CD4-positive, CD25-positive, alpha-beta regulatory T cell (primary cell): ENCODE measurements around the gene CABLES1. TPM values are rescaled to one million over a fixed set of nuclear protein-coding genes. Genes with fewer than 3 reads are reported as not detected.

Experiments used
- ATAC-seq, 2 donors: fragments of 150-1000 bp; cut with Tn5 transposase; one replicate each; pipeline ENCODE4 v1.10.0; 2021; ENCODE audit warnings: low read depth in 2 of 2, moderate number of reproducible peaks in 2 of 2, moderate library complexity in 1 of 2
- DNase-seq, 3 donors: peaks; one replicate each; pipeline versions ENCODE4 v3.0.0 to v3.0.0-alpha.2; 2012 to 2022; ENCODE audit warnings: mixed read lengths in 1 of 3
- H3K27ac ChIP-seq: one replicate; pipeline ENCODE4 v1.7.0; 2013; ENCODE audit warnings: mild to moderate bottlenecking, low read length; ENCODE audit not compliant: insufficient read depth, poor library complexity, severe bottlenecking
- H3K27me3 ChIP-seq: one replicate; pipeline ENCODE4 v1.7.0; 2013; ENCODE audit warnings: low read length; ENCODE audit not compliant: control insufficient read depth, insufficient read depth
- H3K36me3 ChIP-seq: one replicate; pipeline ENCODE4 v1.7.0; 2013; ENCODE audit warnings: mild to moderate bottlenecking, low read length, moderate library complexity; ENCODE audit not compliant: control insufficient read depth, insufficient read depth
- H3K4me1 ChIP-seq: 2 replicates; pipeline ENCODE4 v1.7.0; 2013; ENCODE audit warnings: mild to moderate bottlenecking, low read length; ENCODE audit not compliant: insufficient read depth, control insufficient read depth, poor library complexity, severe bottlenecking
- H3K4me3 ChIP-seq: one replicate; pipeline ENCODE4 v1.7.0; 2013; ENCODE audit warnings: low read depth, mild to moderate bottlenecking, low read length, moderate library complexity
- H3K9me3 ChIP-seq, 2 experiments: 1 replicate in 1 of 2; 2 replicates in 1 of 2; pipeline ENCODE4 v1.7.0; 2013; ENCODE audit warnings: low read length in 2 of 2, mild to moderate bottlenecking in 1 of 2, moderate library complexity in 1 of 2; ENCODE audit not compliant: control insufficient read depth in 2 of 2
- H3K27ac Mint-ChIP-seq, 3 donors: one replicate each; pipeline ENCODE4 v1.8.0; 2020 to 2022; ENCODE audit warnings: mild to moderate bottlenecking in 3 of 3, mixed read lengths in 3 of 3, moderate library complexity in 2 of 3
- H3K27me3 Mint-ChIP-seq: one replicate; pipeline ENCODE4 v1.8.0; 2022; ENCODE audit warnings: mild to moderate bottlenecking, mixed read lengths
- H3K36me3 Mint-ChIP-seq: one replicate; pipeline ENCODE4 v1.8.0; 2020; ENCODE audit warnings: mixed read lengths
- H3K4me1 Mint-ChIP-seq, 4 donors: one replicate each; pipeline ENCODE4 v1.8.0; 2020 to 2022; ENCODE audit warnings: mixed read lengths in 4 of 4, mild to moderate bottlenecking in 1 of 4
- H3K4me3 Mint-ChIP-seq, 4 donors: one replicate each; pipeline ENCODE4 v1.8.0; 2020 to 2022; ENCODE audit warnings: mild to moderate bottlenecking in 4 of 4, mixed read lengths in 4 of 4, moderate library complexity in 3 of 4
- H3K9me3 Mint-ChIP-seq, 7 donors: one replicate each; pipeline ENCODE4 v1.8.0; 2020 to 2022; ENCODE audit warnings: mixed read lengths in 7 of 7, mild to moderate bottlenecking in 3 of 7, moderate library complexity in 2 of 7
- polyA plus RNA-seq, 4 donors: library from polyadenylated mRNA; unstranded; fragments of 300-500 nt; fragmentation: Illumina TruSeq; gene quantifications; one replicate each; pipeline ENCODE4 v1.2.3, GENCODE V29; 2021
- total RNA-seq: library from RNA; stranded (reverse); gene quantifications from one replicate; pipeline ENCODE4 v1.2.3, GENCODE V29; 2022

The CABLES1 gene
- total and polyA plus RNA-seq, 5 donors from 2014 or later = 0.46 to 5.4 TPM; not detected in 3

DNA sequence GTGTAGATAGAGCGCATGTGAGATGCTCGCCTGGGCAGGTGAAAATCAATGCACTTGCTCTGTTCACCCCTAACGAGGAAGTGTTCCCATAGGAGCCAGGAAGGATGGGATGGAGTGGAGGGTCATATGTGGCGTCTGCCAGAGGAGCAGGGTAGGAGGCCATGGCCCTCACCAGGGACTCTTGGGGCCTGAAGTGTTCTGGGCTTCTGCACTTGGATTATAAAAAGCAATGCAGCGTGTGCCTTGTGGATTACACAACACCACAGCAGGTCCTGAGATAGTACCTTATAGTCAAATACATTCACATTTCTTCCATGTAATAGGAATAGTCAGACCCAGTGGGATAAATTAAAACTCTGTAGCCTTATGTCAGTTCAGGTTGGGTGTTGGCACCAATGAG lies 100.1 kb downstream of the CABLES1 start:
- no peak for ATAC-seq
- peak overlapping the region; percentile 26 to 88 (median 81) for H3K27ac Mint-ChIP-seq
- Histone ChIP-seq H3K4me1 (peaks cover 27% of the 10 kb centered on the region), H3K27me3 (no peaks in the 10 kb centered on the region), H3K9me3 (no peaks in the 10 kb centered on the region), H3K27ac (no peak overlapping the region), H3K36me3 (no peaks in the 10 kb centered on the region), H3K4me3 (no peak overlapping the region)
- H3K9me3 Mint-ChIP-seq = no peaks in the 10 kb centered on the region
- DNase-seq = no peak
- no peaks in the 10 kb centered on the region for H3K36me3 Mint-ChIP-seq
- H3K27me3 Mint-ChIP-seq = no peaks in the 10 kb centered on the region
- no peak overlapping the region for H3K4me3 Mint-ChIP-seq
- H3K4me1 Mint-ChIP-seq = peaks cover 12 to 31% (median 19%) of the 10 kb centered on the region in 4 donors

- Mint-ChIP-seq H3K9me3 (no peaks in the 10 kb centered on the region), H3K4me1 (peaks cover 12 to 28% (median 18%) of the 10 kb centered on the region in 4 donors)
Observed at GRCh38 chr18:23235860-23236259, 100.6 kb downstream of the CABLES1 start.

DNA sequence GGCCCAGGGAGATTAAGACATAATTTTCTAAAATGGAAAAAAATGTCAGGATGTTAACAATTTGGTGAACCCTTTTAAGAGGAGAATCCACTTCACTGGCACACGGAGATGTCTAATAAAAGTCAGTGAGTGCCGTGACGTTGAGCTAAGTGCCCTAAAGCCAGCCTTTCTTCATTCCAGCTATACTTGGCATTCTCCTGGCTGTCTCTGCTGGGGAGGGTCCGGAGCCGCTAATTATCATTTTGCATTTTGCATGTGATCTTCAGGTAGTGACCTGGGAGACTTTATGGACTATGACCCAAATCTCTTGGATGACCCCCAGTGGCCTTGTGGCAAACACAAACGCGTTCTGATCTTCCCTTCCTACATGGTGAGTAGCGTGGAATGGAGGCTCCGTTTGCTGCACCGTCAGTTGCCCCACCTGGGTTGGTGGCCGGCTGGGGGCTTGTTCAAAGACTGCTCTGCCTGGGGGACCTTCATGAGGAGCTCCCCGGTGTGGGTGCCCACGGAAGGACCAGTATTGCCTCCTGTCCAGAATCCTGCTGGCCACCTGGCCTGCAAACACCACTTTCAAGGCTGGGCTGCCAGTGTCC lies 101.7 kb downstream of the CABLES1 start:
- Mint-ChIP-seq H3K4me3 (no peak overlapping the region), H3K27ac (peak overlapping the region in 1 of 3 donors; percentile 60), H3K36me3 (no peaks in the 10 kb centered on the region), H3K9me3 (no peaks in the 10 kb centered on the region), H3K27me3 (no peaks in the 10 kb centered on the region), H3K4me1 (peaks cover 5 to 18% (median 12%) of the 10 kb centered on the region in 4 donors)
- Histone ChIP-seq H3K36me3 (no peaks in the 10 kb centered on the region), H3K9me3 (no peaks in the 10 kb centered on the region), H3K27me3 (no peaks in the 10 kb centered on the region), H3K4me3 (no peak overlapping the region), H3K4me1 (peaks cover 11% of the 10 kb centered on the region), H3K27ac (no peak overlapping the region)
- DNase-seq = no peak
- no peak for ATAC-seq

More at GRCh38 chr18:23235860-23236259, 100.6 kb downstream of the CABLES1 start:
- no peaks in the 10 kb centered on the region for H3K27me3 ChIP-seq
- H3K27ac ChIP-seq = no peak overlapping the region
- no peaks in the 10 kb centered on the region for H3K36me3 ChIP-seq
- DNase-seq (no peak), ATAC-seq (no peak)
- H3K4me3 ChIP-seq = no peak overlapping the region
- H3K36me3 Mint-ChIP-seq = no peaks in the 10 kb centered on the region
- peak overlapping the region in 1 of 3 donors; percentile 26 for H3K27ac Mint-ChIP-seq
- no peaks in the 10 kb centered on the region for H3K27me3 Mint-ChIP-seq
- H3K4me1 ChIP-seq = peaks cover 22% of the 10 kb centered on the region
- no peak overlapping the region for H3K4me3 Mint-ChIP-seq
- no peaks in the 10 kb centered on the region for H3K9me3 ChIP-seq

GRCh38 chr18:23237524-23238151 lies 102.4 kb downstream of the CABLES1 start:
- Mint-ChIP-seq H3K27ac (peak overlapping the region in 1 of 3 donors; percentile 86), H3K27me3 (no peaks in the 10 kb centered on the region), H3K9me3 (no peaks in the 10 kb centered on the region), H3K4me1 (peaks cover 5 to 17% (median 10%) of the 10 kb centered on the region in 4 donors), H3K4me3 (peak overlapping the region in 3 of 4 donors; percentile 19 to 79 (median 45)), H3K36me3 (no peaks in the 10 kb centered on the region)
- DNase-seq = peak in 2 of 3 donors; percentile 11 to 67
- H3K36me3 ChIP-seq = no peaks in the 10 kb centered on the region
- H3K4me3 ChIP-seq = peak overlapping the region; percentile 53
- peaks cover 9% of the 10 kb centered on the region for H3K4me1 ChIP-seq
- H3K27ac ChIP-seq = peak overlapping the region; percentile 47
- peak in 1 of 2 donors; percentile 29 for ATAC-seq
- H3K9me3 ChIP-seq = no peaks in the 10 kb centered on the region
- H3K27me3 ChIP-seq = no peaks in the 10 kb centered on the region

DNA sequence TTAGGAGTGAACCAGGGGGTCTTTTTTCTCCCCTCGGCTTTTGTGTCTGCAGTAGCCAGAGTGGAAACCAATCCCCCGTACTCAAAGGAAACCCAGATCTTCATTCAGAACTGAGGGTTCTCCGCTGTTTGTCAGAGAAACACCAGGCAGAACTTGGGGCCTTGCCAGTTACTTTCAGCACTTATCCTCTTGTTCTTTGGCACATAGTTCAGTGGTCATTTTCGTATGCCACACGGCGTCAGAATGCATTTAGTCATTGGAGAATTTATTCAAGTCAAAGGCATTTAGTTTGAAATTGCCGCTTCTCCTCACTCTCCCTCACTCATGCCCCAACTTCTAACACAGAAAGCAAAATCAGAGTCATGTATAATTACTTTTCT lies 102.9 kb downstream of the CABLES1 start:
- Mint-ChIP-seq H3K27ac (peak overlapping the region in 2 of 3 donors; percentile 48 to 90), H3K27me3 (no peaks in the 10 kb centered on the region), H3K4me1 (peaks cover 5 to 17% (median 10%) of the 10 kb centered on the region in 4 donors), H3K36me3 (no peaks in the 10 kb centered on the region), H3K9me3 (no peaks in the 10 kb centered on the region), H3K4me3 (peak overlapping the region in 2 of 4 donors; percentile 35 to 51)
- Histone ChIP-seq H3K9me3 (no peaks in the 10 kb centered on the region), H3K27ac (no peak overlapping the region), H3K4me3 (no peak overlapping the region), H3K4me1 (peaks cover 9% of the 10 kb centered on the region), H3K27me3 (no peaks in the 10 kb centered on the region), H3K36me3 (no peaks in the 10 kb centered on the region)
- no peak for DNase-seq
- no peak for ATAC-seq

GRCh38 chr18:23238651-23239349 lies 103.5 kb downstream of the CABLES1 start:
- Histone ChIP-seq H3K36me3 (no peaks in the 10 kb centered on the region), H3K4me1 (peaks cover 9% of the 10 kb centered on the region), H3K27me3 (no peaks in the 10 kb centered on the region), H3K9me3 (no peaks in the 10 kb centered on the region), H3K4me3 (no peak overlapping the region), H3K27ac (no peak overlapping the region)
- Mint-ChIP-seq H3K27me3 (no peaks in the 10 kb centered on the region), H3K36me3 (no peaks in the 10 kb centered on the region), H3K4me3 (no peak overlapping the region), H3K9me3 (no peaks in the 10 kb centered on the region), H3K4me1 (peaks cover 5 to 17% (median 10%) of the 10 kb centered on the region in 4 donors), H3K27ac (peak overlapping the region in 1 of 3 donors; percentile 48)
- no peak for ATAC-seq
- no peak for DNase-seq

DNA sequence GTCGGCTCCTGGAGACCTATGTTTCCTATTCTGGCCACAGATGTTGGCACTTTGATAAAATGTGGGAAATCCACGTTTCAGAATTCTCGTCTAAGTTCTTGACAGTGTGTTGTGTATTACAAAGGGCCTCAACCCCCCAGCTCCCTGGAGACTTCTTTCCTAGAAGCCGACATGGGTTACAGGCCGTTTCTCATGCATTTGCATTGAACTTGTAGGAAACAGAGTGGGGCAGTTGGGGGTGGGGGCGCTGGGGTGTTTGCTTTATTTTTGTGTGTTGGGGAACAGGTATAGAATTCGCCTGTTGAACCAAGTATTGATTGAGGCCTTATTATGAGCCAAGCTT lies 104.0 kb downstream of the CABLES1 start:
- ATAC-seq (no peak), DNase-seq (no peak)
- H3K27me3 ChIP-seq = no peaks in the 10 kb centered on the region
- H3K4me1 ChIP-seq = peaks cover 9% of the 10 kb centered on the region
- no peak overlapping the region for H3K4me3 ChIP-seq
- no peak overlapping the region for H3K4me3 Mint-ChIP-seq
- no peaks in the 10 kb centered on the region for H3K9me3 Mint-ChIP-seq
- peaks cover 5 to 15% (median 10%) of the 10 kb centered on the region in 4 donors for H3K4me1 Mint-ChIP-seq
- H3K9me3 ChIP-seq = no peaks in the 10 kb centered on the region
- no peaks in the 10 kb centered on the region for H3K27me3 Mint-ChIP-seq
- H3K27ac ChIP-seq = no peak overlapping the region
- H3K27ac Mint-ChIP-seq = peak overlapping the region in 2 of 3 donors; percentile 57 to 60
- no peaks in the 10 kb centered on the region for H3K36me3 Mint-ChIP-seq
- H3K36me3 ChIP-seq = no peaks in the 10 kb centered on the region
